ENCODE results near the gene ADTRP. TPM values are rescaled to one million over a fixed set of nuclear protein-coding genes. Genes with fewer than 3 reads are reported as not detected.

ADTRP gene
- total RNA-seq, 4 donors from 2014 or later, result not detected

DNA sequence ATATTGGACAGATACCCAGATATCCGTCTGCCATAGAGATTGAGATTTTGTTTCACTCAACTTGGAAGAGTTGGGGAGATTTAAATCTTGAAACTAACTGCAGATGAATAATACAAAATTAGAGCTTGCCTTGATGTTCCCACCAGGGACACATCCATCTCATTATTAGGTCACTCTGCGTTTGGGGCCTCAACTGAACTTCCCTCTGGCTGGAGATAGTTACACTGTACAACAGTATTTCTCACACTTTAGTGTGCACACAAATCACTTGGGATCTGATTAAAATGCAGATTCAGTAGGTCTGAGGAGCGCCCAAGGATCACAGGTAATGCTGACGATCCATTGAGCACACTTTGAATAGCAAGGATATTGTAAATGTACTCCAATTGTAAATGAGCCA lies 35.0 kb upstream of the ADTRP start:
- TF ChIP-seq, protein P1, sequence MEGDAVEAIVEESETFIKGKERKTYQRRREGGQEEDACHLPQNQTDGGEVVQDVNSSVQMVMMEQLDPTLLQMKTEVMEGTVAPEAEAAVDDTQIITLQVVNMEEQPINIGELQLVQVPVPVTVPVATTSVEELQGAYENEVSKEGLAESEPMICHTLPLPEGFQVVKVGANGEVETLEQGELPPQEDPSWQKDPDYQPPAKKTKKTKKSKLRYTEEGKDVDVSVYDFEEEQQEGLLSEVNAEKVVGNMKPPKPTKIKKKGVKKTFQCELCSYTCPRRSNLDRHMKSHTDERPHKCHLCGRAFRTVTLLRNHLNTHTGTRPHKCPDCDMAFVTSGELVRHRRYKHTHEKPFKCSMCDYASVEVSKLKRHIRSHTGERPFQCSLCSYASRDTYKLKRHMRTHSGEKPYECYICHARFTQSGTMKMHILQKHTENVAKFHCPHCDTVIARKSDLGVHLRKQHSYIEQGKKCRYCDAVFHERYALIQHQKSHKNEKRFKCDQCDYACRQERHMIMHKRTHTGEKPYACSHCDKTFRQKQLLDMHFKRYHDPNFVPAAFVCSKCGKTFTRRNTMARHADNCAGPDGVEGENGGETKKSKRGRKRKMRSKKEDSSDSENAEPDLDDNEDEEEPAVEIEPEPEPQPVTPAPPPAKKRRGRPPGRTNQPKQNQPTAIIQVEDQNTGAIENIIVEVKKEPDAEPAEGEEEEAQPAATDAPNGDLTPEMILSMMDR (IDR thresholded peaks at IDR 0.05), result no peak
- no peak for TF ChIP-seq POLR2A (IDR thresholded peaks at IDR 0.05)
- intact Hi-C loops (cut with DNase I; ENCODE audit: low total_unique reads), result no loop called here
- no peak overlapping the region for H3K27ac ChIP-seq
- no peaks in the 10 kb centered on the region for H3K27me3 ChIP-seq
- no peaks in the 10 kb centered on the region for H3K9me3 ChIP-seq
- DNase-seq, result no peak
- no peaks in the 10 kb centered on the region for H3K36me3 ChIP-seq
- no peak overlapping the region for H3K4me3 ChIP-seq
- peaks cover 0 to 4% of the 10 kb centered on the region in 2 donors for H3K4me1 ChIP-seq

- Histone ChIP-seq H3K27ac (no peak overlapping the region), H3K9me3 (no peaks in the 10 kb centered on the region), H3K27me3 (no peaks in the 10 kb centered on the region), H3K4me1 (peaks cover 0 to 4% of the 10 kb centered on the region in 2 donors), H3K36me3 (no peaks in the 10 kb centered on the region), H3K4me3 (no peak overlapping the region)
- intact Hi-C loops (cut with DNase I; ENCODE audit: low total_unique reads), result no loop called here
- DNase-seq, result no peak
- TF ChIP-seq, protein P1 (IDR thresholded peaks at IDR 0.05), result no peak
- TF ChIP-seq POLR2A (IDR thresholded peaks at IDR 0.05), result no peak
Measured at GRCh38 chr6:11812951-11813350, 34.3 kb upstream of the ADTRP start.

DNA sequence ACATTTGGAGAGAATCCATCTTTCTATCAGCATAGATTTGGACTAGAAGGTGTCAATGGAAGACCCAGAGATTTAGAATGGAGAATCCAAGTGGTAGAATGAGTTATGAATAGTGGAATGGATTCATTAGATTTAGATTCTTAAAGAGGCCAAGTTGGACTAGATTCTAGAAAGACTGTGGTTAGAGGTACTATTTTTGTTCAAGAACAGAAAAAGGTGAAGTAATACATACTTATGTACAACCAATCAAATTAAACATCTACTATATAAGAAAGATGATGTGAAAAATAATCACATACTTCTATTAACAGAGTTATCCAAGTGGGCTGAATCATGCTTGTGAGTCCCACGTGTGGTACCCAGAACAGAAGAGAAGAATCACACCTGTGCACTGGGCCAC lies 33.8 kb upstream of the ADTRP start:
- intact Hi-C loops (cut with DNase I; ENCODE audit: low total_unique reads), result no loop called here
- no peak overlapping the region for H3K27ac ChIP-seq
- H3K27me3 ChIP-seq, result no peaks in the 10 kb centered on the region
- H3K9me3 ChIP-seq, result no peaks in the 10 kb centered on the region
- TF ChIP-seq, protein P1 (IDR thresholded peaks at IDR 0.05), result no peak
- TF ChIP-seq POLR2A (IDR thresholded peaks at IDR 0.05), result no peak
- DNase-seq, result no peak
- no peaks in the 10 kb centered on the region for H3K36me3 ChIP-seq
- no peak overlapping the region for H3K4me3 ChIP-seq
- H3K4me1 ChIP-seq, result peaks cover 0 to 4% of the 10 kb centered on the region in 2 donors

GRCh38 chr6:11811644-11812264 lies 33.2 kb upstream of the ADTRP start:
- TF ChIP-seq, protein P1 (IDR thresholded peaks at IDR 0.05), result no peak
- no peak for TF ChIP-seq POLR2A (IDR thresholded peaks at IDR 0.05)
- Histone ChIP-seq H3K36me3 (no peaks in the 10 kb centered on the region), H3K4me1 (peaks cover 0 to 4% of the 10 kb centered on the region in 2 donors), H3K4me3 (no peak overlapping the region), H3K27me3 (no peaks in the 10 kb centered on the region), H3K9me3 (no peaks in the 10 kb centered on the region), H3K27ac (no peak overlapping the region)
- intact Hi-C loops (cut with DNase I; ENCODE audit: low total_unique reads), result no loop called here
- no peak for DNase-seq

DNA sequence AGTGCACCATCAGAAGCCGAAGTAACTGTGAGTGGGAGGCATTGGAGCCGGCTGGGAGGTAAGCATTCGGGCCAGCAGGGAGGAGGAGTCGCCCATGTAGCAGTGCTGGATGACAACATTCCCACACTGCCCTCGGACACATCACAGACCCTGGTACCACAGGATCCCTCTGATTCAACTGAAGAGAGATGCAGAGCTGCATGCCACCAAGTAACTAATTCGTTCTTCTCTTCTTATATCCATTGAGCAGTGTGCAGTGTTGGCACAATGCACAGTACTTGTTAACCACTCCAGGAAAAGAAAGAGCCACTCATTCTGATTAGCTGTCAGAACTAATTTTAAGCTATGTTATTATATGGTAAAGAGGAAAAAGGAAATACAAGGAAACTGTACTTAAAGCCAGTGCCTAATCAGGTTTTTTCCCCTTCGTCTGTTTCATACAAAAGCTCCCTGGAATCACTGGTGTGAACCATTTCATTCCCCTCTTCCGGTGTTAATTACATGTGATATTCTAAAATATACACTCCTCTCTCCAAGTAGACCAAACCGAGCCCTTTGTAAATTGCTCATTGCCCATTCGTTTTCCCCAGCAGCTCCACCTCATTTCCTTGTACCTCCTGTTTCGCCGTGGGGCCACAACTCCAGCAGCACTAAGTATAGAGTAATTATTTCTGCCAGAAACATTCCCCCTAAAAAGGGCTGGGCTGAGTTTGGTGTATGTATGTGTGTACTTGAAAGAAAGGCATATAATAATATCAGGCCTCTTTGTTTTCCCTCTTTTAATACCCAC lies 32.4 kb upstream of the ADTRP start:
- DNase-seq, result no peak
- TF ChIP-seq, protein P1 (IDR thresholded peaks at IDR 0.05), result no peak
- TF ChIP-seq POLR2A (IDR thresholded peaks at IDR 0.05), result no peak
- no peaks in the 10 kb centered on the region for H3K27me3 ChIP-seq
- H3K36me3 ChIP-seq, result no peaks in the 10 kb centered on the region
- intact Hi-C loops (cut with DNase I; ENCODE audit: low total_unique reads), result no loop called here
- H3K4me1 ChIP-seq, result peaks cover 0 to 4% of the 10 kb centered on the region in 2 donors
- H3K27ac ChIP-seq, result no peak overlapping the region
- no peaks in the 10 kb centered on the region for H3K9me3 ChIP-seq
- H3K4me3 ChIP-seq, result no peak overlapping the region

Data from uterus (tissue), 4 donors.